ENCODE results near the gene KLHL30. TPM values are rescaled to one million over a fixed set of nuclear protein-coding genes. Genes with fewer than 3 reads are reported as not detected.
A peak's percentile ranks its signal among the peaks of the same experiment; 100 is the strongest.

The KLHL30 gene
- total and polyA plus RNA-seq, 8 donors: 0.06 to 1.0 (median 0.15) TPM

- peak in 1 of 4 donors; percentile 76 for DNase-seq
- no peak for ATAC-seq
- intact Hi-C loops (cut with DNase I): no loop called here
Measured at GRCh38 chr2:238163481-238164198, 25.2 kb downstream of the KLHL30 start.

GRCh38 chr2:238164906-238165287 lies 26.4 kb downstream of the KLHL30 start:
- Histone ChIP-seq H3K36me3 (peaks cover 0 to 32% of the 10 kb centered on the region in 2 donors), H3K27me3 (peaks cover 20 to 56% of the 10 kb centered on the region in 2 donors), H3K27ac (no peak overlapping the region), H3K9me3 (no peaks in the 10 kb centered on the region), H3K4me3 (no peak overlapping the region), H3K4me1 (peaks cover 0 to 13% of the 10 kb centered on the region in 2 donors)
- DNase-seq (no peak), ATAC-seq (no peak)
- no peak for TF ChIP-seq CTCF (IDR thresholded peaks at IDR 0.05)
- intact Hi-C loops (cut with DNase I): no loop called here

More at GRCh38 chr2:238163481-238164198, 25.2 kb downstream of the KLHL30 start:
- Histone ChIP-seq H3K9me3 (no peaks in the 10 kb centered on the region), H3K36me3 (peaks cover 0 to 20% of the 10 kb centered on the region in 2 donors), H3K27me3 (peaks cover 29 to 67% of the 10 kb centered on the region in 2 donors), H3K4me1 (peaks cover 0 to 23% of the 10 kb centered on the region in 2 donors), H3K4me3 (no peak overlapping the region), H3K27ac (no peak overlapping the region)
- TF ChIP-seq CTCF (IDR thresholded peaks at IDR 0.05): no peak

GRCh38 chr2:238165288-238165921 lies 26.9 kb downstream of the KLHL30 start:
- ATAC-seq: no peak
- H3K4me1 ChIP-seq: peaks cover 0 to 18% of the 10 kb centered on the region in 2 donors
- H3K27me3 ChIP-seq: peaks cover 15 to 51% of the 10 kb centered on the region in 2 donors
- H3K36me3 ChIP-seq: peaks cover 0 to 37% of the 10 kb centered on the region in 2 donors
- no peak for DNase-seq
- intact Hi-C loops (cut with DNase I): no loop called here
- H3K27ac ChIP-seq: no peak overlapping the region
- no peak for TF ChIP-seq CTCF (IDR thresholded peaks at IDR 0.05)
- H3K9me3 ChIP-seq: no peaks in the 10 kb centered on the region
- no peak overlapping the region for H3K4me3 ChIP-seq

GRCh38 chr2:238166391-238167343 lies 28.2 kb downstream of the KLHL30 start:
- TF ChIP-seq CTCF (IDR thresholded peaks at IDR 0.05): no peak
- Histone ChIP-seq H3K4me3 (no peak overlapping the region), H3K27ac (no peak overlapping the region), H3K36me3 (peaks cover 0 to 50% of the 10 kb centered on the region in 2 donors), H3K9me3 (no peaks in the 10 kb centered on the region), H3K4me1 (peaks cover 0 to 22% of the 10 kb centered on the region in 2 donors), H3K27me3 (peaks cover 14 to 38% of the 10 kb centered on the region in 2 donors)
- DNase-seq (no peak), ATAC-seq (no peak)
- intact Hi-C loops (cut with DNase I): no loop called here

Data from left lung (tissue), 10 donors.